HEK293 (cell line): ENCODE measurements around the gene HOXB7.

Experiments used
- ATF2 ChIP-seq: fragments of 450-650 bp; formaldehyde crosslinking; IDR thresholded peaks from 2 replicates; pipeline ENCODE4 v1.5.1; 2016; ENCODE audit warnings: missing biosample characterization, missing genetic modification characterization, low read depth
- ELK4 ChIP-seq: IDR thresholded peaks from 2 replicates; pipeline ENCODE4 v1.6.1; 2011; ENCODE audit warnings: mild to moderate bottlenecking, low read depth, low read length, borderline replicate concordance
- GLIS2 ChIP-seq: fragments of 450-650 bp; formaldehyde crosslinking; IDR thresholded peaks from 2 replicates; pipeline ENCODE4 v1.5.1; 2016; ENCODE audit warnings: missing biosample characterization, missing genetic modification characterization
- KLF1 ChIP-seq: fragments of 450-650 bp; formaldehyde crosslinking; IDR thresholded peaks from 2 replicates; pipeline ENCODE4 v1.5.1; 2016; ENCODE audit warnings: missing biosample characterization, missing genetic modification characterization
- KLF16 ChIP-seq: fragments of 450-650 bp; formaldehyde crosslinking; IDR thresholded peaks from 2 replicates; pipeline ENCODE4 v1.5.1; 2017; ENCODE audit warnings: missing biosample characterization, missing genetic modification characterization
- KLF17 ChIP-seq: fragments of 450-650 bp; formaldehyde crosslinking; IDR thresholded peaks from 2 replicates; pipeline ENCODE4 v1.5.1; 2016; ENCODE audit warnings: missing biosample characterization, missing genetic modification characterization
- MZF1 ChIP-seq: fragments of 450-650 bp; formaldehyde crosslinking; IDR thresholded peaks from 2 replicates; pipeline ENCODE4 v1.5.1; 2017; ENCODE audit warnings: missing biosample characterization, missing genetic modification characterization, borderline replicate concordance
- PATZ1 ChIP-seq: fragments of 450-650 bp; formaldehyde crosslinking; IDR thresholded peaks from 2 replicates; pipeline ENCODE4 v1.5.1; 2016; ENCODE audit warnings: missing biosample characterization, missing genetic modification characterization
- PRDM2 ChIP-seq: fragments of 450-650 bp; formaldehyde crosslinking; IDR thresholded peaks from 2 replicates; pipeline ENCODE4 v1.5.1; 2016; ENCODE audit warnings: missing biosample characterization, missing genetic modification characterization, borderline replicate concordance
- SETDB1 ChIP-seq: IDR thresholded peaks from one replicate; pipeline ENCODE4 v1.6.1; 2017; ENCODE audit warnings: mild to moderate bottlenecking, low read length, moderate library complexity, mixed read lengths; ENCODE audit not compliant: insufficient read length
- SP3 ChIP-seq: fragments of 450-650 bp; formaldehyde crosslinking; IDR thresholded peaks from 2 replicates; pipeline ENCODE4 v1.5.1; 2016; ENCODE audit warnings: missing biosample characterization, missing genetic modification characterization
- TCF7L2 ChIP-seq: IDR thresholded peaks from 2 replicates; pipeline ENCODE4 v1.6.1; 2011; ENCODE audit warnings: low read depth, mild to moderate bottlenecking, inconsistent platforms, low read length, moderate library complexity, borderline replicate concordance
- ZFP37 ChIP-seq: fragments of 450-650 bp; formaldehyde crosslinking; IDR thresholded peaks from 2 replicates; pipeline ENCODE4 v1.5.1; 2016; ENCODE audit warnings: missing biosample characterization, missing genetic modification characterization
- ZNF10 ChIP-seq: fragments of 450-650 bp; formaldehyde crosslinking; IDR thresholded peaks from 2 replicates; pipeline ENCODE4 v1.5.1; 2017; ENCODE audit warnings: missing biosample characterization, missing genetic modification characterization
- ZNF121 ChIP-seq: fragments of 450-650 bp; formaldehyde crosslinking; IDR thresholded peaks from 2 replicates; pipeline ENCODE4 v1.5.1; 2016; ENCODE audit warnings: missing biosample characterization, missing genetic modification characterization
- ZNF138 ChIP-seq: fragments of 450-650 bp; formaldehyde crosslinking; IDR thresholded peaks from 2 replicates; pipeline ENCODE4 v1.5.1; 2016; ENCODE audit warnings: missing biosample characterization, missing genetic modification characterization, borderline replicate concordance
- ZNF146 ChIP-seq: fragments of 450-650 bp; formaldehyde crosslinking; IDR thresholded peaks from 2 replicates; pipeline ENCODE4 v1.5.1; 2016; ENCODE audit warnings: missing biosample characterization, missing genetic modification characterization
- ZNF2 ChIP-seq: fragments of 450-650 bp; formaldehyde crosslinking; IDR thresholded peaks from 2 replicates; pipeline ENCODE4 v1.5.1; 2016; ENCODE audit warnings: missing biosample characterization, missing genetic modification characterization
- ZNF211 ChIP-seq: fragments of 450-650 bp; formaldehyde crosslinking; IDR thresholded peaks from 2 replicates; pipeline ENCODE4 v1.5.1; 2016; ENCODE audit warnings: low read depth, missing biosample characterization, missing genetic modification characterization
- ZNF37A ChIP-seq: fragments of 450-650 bp; IDR thresholded peaks from 2 replicates; pipeline ENCODE4 v1.5.1; 2018; ENCODE audit warnings: missing biosample characterization, missing genetic modification characterization
- ZNF416 ChIP-seq: fragments of 450-650 bp; formaldehyde crosslinking; IDR thresholded peaks from 2 replicates; pipeline ENCODE4 v1.5.1; 2016; ENCODE audit warnings: missing biosample characterization, missing genetic modification characterization
- ZNF48 ChIP-seq: fragments of 450-650 bp; formaldehyde crosslinking; IDR thresholded peaks from 2 replicates; pipeline ENCODE4 v1.5.1; 2016; ENCODE audit warnings: missing biosample characterization, missing genetic modification characterization
- ZNF544 ChIP-seq: fragments of 450-650 bp; formaldehyde crosslinking; IDR thresholded peaks from 2 replicates; pipeline ENCODE4 v1.5.0; 2017; ENCODE audit warnings: missing biosample characterization, missing genetic modification characterization
- ZNF558 ChIP-seq: fragments of 450-650 bp; formaldehyde crosslinking; IDR thresholded peaks from 2 replicates; pipeline ENCODE4 v1.5.1; 2016; ENCODE audit warnings: missing biosample characterization, missing genetic modification characterization
- ZNF560 ChIP-seq: fragments of 450-650 bp; formaldehyde crosslinking; IDR thresholded peaks from 2 replicates; pipeline ENCODE4 v1.5.1; 2017; ENCODE audit warnings: missing biosample characterization, missing genetic modification characterization, borderline replicate concordance
- ZNF561 ChIP-seq: fragments of 450-650 bp; IDR thresholded peaks from 2 replicates; pipeline ENCODE4 v1.5.1; 2018; ENCODE audit warnings: missing biosample characterization, missing genetic modification characterization, borderline replicate concordance
- ZNF629 ChIP-seq: fragments of 450-650 bp; formaldehyde crosslinking; IDR thresholded peaks from 2 replicates; pipeline ENCODE4 v1.5.1; 2017; ENCODE audit warnings: missing biosample characterization, missing genetic modification characterization
- ZNF776 ChIP-seq: fragments of 450-650 bp; formaldehyde crosslinking; IDR thresholded peaks from 2 replicates; pipeline ENCODE4 v1.5.0; 2017; ENCODE audit warnings: missing biosample characterization, missing genetic modification characterization, borderline replicate concordance
- ZSCAN16 ChIP-seq: fragments of 450-650 bp; formaldehyde crosslinking; IDR thresholded peaks from 2 replicates; pipeline ENCODE4 v1.5.1; 2016; ENCODE audit warnings: missing biosample characterization, missing genetic modification characterization

HOXB7 gene

GRCh38 chr17:48626245-48627117 lies 15.7 kb upstream of the HOXB7 start, which contains the start of gene HOXB9 (continued):
- TF ChIP-seq KLF16 (tag by site-specific recombination) (peak; percentile 90), ZNF2 (tag by site-specific recombination) (peak; percentile 24; the same call in 1 of the 2 replicates), KLF17 (tag by site-specific recombination) (peak; percentile 96), SP3 (tag by site-specific recombination) (peak; percentile 92), ZSCAN16 (tag by site-specific recombination) (no peak), ZNF211 (tag by site-specific recombination) (no peak), ZNF138 (tag by site-specific recombination) (no peak), SETDB1 (no peak), PATZ1 (tag by site-specific recombination) (peak; percentile 100), ZNF37A (tag by site-specific recombination) (no peak), PRDM2 (tag by site-specific recombination) (no peak), ZNF544 (no peak), ZNF776 (tag by site-specific recombination) (no peak), ZNF558 (peak; percentile 75; the same call in 1 of the 2 replicates), MZF1 (peak; percentile 52; the same call in 1 of the 2 replicates), ZNF146 (tag by site-specific recombination) (no peak), ZNF10 (tag by site-specific recombination) (peak; percentile 33; the same call in 1 of the 2 replicates), ZFP37 (tag by site-specific recombination) (no peak), TCF7L2 (no peak), ZNF48 (tag by site-specific recombination) (no peak), ZNF560 (tag by site-specific recombination) (no peak), ZNF561 (tag by site-specific recombination) (peak; percentile 88), GLIS2 (tag by site-specific recombination) (peak; percentile 99), ZNF416 (no peak), ZNF121 (no peak), KLF1 (tag by site-specific recombination) (peak; percentile 86), ELK4 (no peak), ATF2 (peak; percentile 95), ZNF629 (tag by site-specific recombination) (peak; percentile 100)
